LNCaP clone FGC (cell line): ENCODE data around the gene CCL7.

Experiments
- DNase-seq: peaks from one replicate; pipeline ENCODE4 v3.0.0-alpha.2; 2011; ENCODE audit warnings: low read depth
- H3K4me3 ChIP-seq: 2 replicates; pipeline ENCODE4 v1.5.1; 2011; ENCODE audit warnings: mild to moderate bottlenecking, low read depth, low read length, control low read depth
- CTCF ChIP-seq: IDR thresholded peaks from 2 replicates; pipeline ENCODE4 v1.5.1; 2012; ENCODE audit warnings: mild to moderate bottlenecking; ENCODE audit not compliant: control insufficient read depth, insufficient read depth; ENCODE audit errors: extremely low read depth

Gene CCL7

GRCh38 chr17:34227707-34228106 is 42.3 kb upstream of the CCL7 start:
- no peak overlapping the region for H3K4me3 ChIP-seq
- no peak for DNase-seq
- no peak for TF ChIP-seq CTCF

- no peak for DNase-seq
- TF ChIP-seq CTCF: no peak
- H3K4me3 ChIP-seq: no peak overlapping the region
These were observed 41.2 kb upstream of the CCL7 start for GRCh38 chr17:34228781-34229180.

- TF ChIP-seq CTCF: no peak
- no peak for DNase-seq
- no peak overlapping the region for H3K4me3 ChIP-seq
These were observed 39.7 kb upstream of the CCL7 start for GRCh38 chr17:34230342-34230741.

GRCh38 chr17:34234616-34235015 is 35.4 kb upstream of the CCL7 start:
- no peak for DNase-seq
- H3K4me3 ChIP-seq: no peak overlapping the region
- no peak for TF ChIP-seq CTCF

- TF ChIP-seq CTCF: no peak
- no peak overlapping the region for H3K4me3 ChIP-seq
- DNase-seq: peak; percentile 75
These were observed 34.5 kb upstream of the CCL7 start for GRCh38 chr17:34235389-34236028.

- DNase-seq: no peak
- no peak for TF ChIP-seq CTCF
- no peak overlapping the region for H3K4me3 ChIP-seq
These were observed 33.6 kb upstream of the CCL7 start for GRCh38 chr17:34236281-34236892.

- no peak for DNase-seq
- H3K4me3 ChIP-seq: no peak overlapping the region
- no peak for TF ChIP-seq CTCF
These were observed 32.6 kb upstream of the CCL7 start for GRCh38 chr17:34237458-34237857.
